Renal cortex interstitium (tissue), 11 donors: ENCODE measurements around the gene CERK. TPM values are rescaled to one million over a fixed set of nuclear protein-coding genes. Genes with fewer than 3 reads are reported as not detected.

Experiments used
- DNase-seq, 11 donors: peaks; one replicate each; pipeline ENCODE4 v3.0.0-alpha.2; 2013; ENCODE audit warnings: low read depth in 9 of 11, low spot score in 4 of 11; ENCODE audit errors: extremely low read depth in 1 of 11
- polyA plus RNA-seq, 3 donors: library from polyadenylated mRNA; unstranded; fragments of 120-200 nt; gene quantifications; one replicate each; pipeline ENCODE4 v1.2.1, GENCODE V29; 2013; ENCODE audit not compliant: insufficient read length in 3 of 3

The CERK gene
- polyA plus RNA-seq, 3 donors, result 47.2 to 56.6 (median 51.0) TPM

GRCh38 chr22:46660604-46661201 lies 77.3 kb downstream of the CERK start:
- no peak for DNase-seq

- no peak for DNase-seq
These were observed 78.3 kb downstream of the CERK start for GRCh38 chr22:46659791-46660186.

GRCh38 chr22:46659059-46659790 lies 78.8 kb downstream of the CERK start:
- no peak for DNase-seq

GRCh38 chr22:46657996-46658947 lies 79.8 kb downstream of the CERK start:
- DNase-seq, result no peak

GRCh38 chr22:46657655-46657953 lies 80.4 kb downstream of the CERK start:
- DNase-seq, result no peak

GRCh38 chr22:46656856-46657654 lies 81.0 kb downstream of the CERK start:
- no peak for DNase-seq

- DNase-seq, result no peak
These were observed 82.0 kb downstream of the CERK start for GRCh38 chr22:46655861-46656608.

- no peak for DNase-seq
These were observed 83.0 kb downstream of the CERK start for GRCh38 chr22:46654927-46655595.

GRCh38 chr22:46654426-46654825 lies 83.6 kb downstream of the CERK start:
- DNase-seq, result no peak

- DNase-seq, result no peak
These were observed 84.5 kb downstream of the CERK start for GRCh38 chr22:46653596-46653995.

GRCh38 chr22:46652847-46653331 lies 85.2 kb downstream of the CERK start:
- peak in 1 of 11 donors; percentile 24 for DNase-seq

GRCh38 chr22:46652081-46652846 lies 85.8 kb downstream of the CERK start:
- peak in 1 of 11 donors; percentile 49 for DNase-seq

GRCh38 chr22:46651316-46651715 lies 86.7 kb downstream of the CERK start:
- no peak for DNase-seq

GRCh38 chr22:46650078-46650810 lies 87.8 kb downstream of the CERK start:
- DNase-seq, result no peak

GRCh38 chr22:46649141-46650077 lies 88.6 kb downstream of the CERK start:
- DNase-seq, result peak in 1 of 11 donors; percentile 20
